ENCODE measurements around the gene DRP2.
"Not testable (repeated sequence)": the region's sequence is repeated elsewhere in the genome, so short reads cannot be mapped to it uniquely, and the experiment has no call there.

GRCh38 chrX:101184876-101185275, 34.7 kb upstream of the DRP2 start:
- not testable (repeated sequence) for TF ChIP-seq POLR2A (IDR thresholded peaks at IDR 0.05; ENCODE audit: low read depth, low read length); POLR2AphosphoS5 (IDR thresholded peaks at IDR 0.05; ENCODE audit: low read depth, low read length); PAX5 (IDR thresholded peaks at IDR 0.05; ENCODE audit: insufficient read depth, low read length, severe bottlenecking); TAF1 (IDR thresholded peaks at IDR 0.05; ENCODE audit: low read depth, low read length)
